ENCODE results near the gene PRSS57.
A peak's percentile ranks its signal among the peaks of the same experiment; 100 is the strongest.

PRSS57 gene

GRCh38 chr19:648904-649801 lies 46.1 kb downstream of the PRSS57 start:
- DNase-seq: no peak

DNA sequence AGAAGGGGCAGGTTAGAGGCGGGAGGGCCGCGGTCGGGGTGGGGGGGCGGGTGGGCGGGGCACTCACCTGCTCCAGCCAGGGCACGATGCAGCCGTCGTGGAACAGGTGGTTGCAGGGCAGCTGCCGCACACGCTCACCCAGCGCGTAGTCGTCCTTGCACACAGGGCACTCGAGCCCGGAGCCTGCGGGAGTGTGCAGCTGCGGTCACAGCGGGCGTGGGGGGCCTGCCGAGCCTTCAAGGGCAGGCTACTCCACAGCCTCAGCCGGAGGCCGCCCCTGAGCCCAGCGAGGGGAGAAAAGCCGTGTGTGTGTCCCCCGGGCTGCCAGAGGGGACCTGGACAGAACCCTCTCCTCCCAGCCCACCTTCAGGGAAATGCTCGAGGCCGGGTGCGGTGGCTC lies 46.9 kb downstream of the PRSS57 start:
- DNase-seq: no peak

- no peak for DNase-seq
Observed at GRCh38 chr19:647566-648284, 47.5 kb downstream of the PRSS57 start.

DNA sequence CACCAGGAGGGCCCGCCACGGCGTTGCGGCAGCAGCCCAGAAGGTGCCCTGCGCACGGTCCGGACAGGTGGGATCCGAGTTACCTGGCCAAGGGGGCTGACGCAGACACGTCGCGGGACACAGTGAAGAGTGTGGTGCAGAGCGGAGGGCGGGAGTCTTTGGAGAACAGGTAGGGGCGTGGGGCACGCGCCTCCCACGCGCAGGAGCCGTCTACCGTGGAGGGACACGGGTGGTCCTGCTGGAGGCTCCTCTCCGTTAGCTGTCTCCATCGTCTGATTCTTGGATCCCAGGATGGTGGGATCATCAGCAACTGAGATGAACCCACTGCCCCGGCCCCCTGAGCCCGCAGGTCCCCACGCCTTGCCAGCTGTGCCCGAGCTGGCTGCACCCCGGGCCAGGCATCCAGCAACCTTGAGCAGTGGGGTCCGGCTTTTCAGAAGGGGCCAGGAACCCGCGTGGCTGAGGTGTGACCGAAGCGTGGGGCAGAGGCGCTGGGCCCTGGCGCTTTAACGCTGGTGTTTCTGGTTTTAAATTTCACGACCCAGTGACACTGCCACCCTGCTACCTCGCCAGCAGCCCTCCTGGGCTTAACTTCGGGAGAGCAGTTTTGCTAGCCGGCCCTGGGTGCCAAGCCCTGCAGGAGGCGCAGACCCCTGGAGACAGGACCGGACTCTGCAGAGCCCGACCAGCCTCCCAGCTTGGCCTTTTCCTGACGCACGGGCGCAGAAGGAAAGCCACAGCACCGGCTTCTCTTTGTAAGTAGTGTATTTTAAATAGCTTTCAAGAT lies 48.3 kb downstream of the PRSS57 start:
- DNase-seq: no peak

- DNase-seq: no peak
Observed at GRCh38 chr19:645912-646778, 49.1 kb downstream of the PRSS57 start.

GRCh38 chr19:644789-645188 lies 50.5 kb downstream of the PRSS57 start:
- DNase-seq: no peak

DNA sequence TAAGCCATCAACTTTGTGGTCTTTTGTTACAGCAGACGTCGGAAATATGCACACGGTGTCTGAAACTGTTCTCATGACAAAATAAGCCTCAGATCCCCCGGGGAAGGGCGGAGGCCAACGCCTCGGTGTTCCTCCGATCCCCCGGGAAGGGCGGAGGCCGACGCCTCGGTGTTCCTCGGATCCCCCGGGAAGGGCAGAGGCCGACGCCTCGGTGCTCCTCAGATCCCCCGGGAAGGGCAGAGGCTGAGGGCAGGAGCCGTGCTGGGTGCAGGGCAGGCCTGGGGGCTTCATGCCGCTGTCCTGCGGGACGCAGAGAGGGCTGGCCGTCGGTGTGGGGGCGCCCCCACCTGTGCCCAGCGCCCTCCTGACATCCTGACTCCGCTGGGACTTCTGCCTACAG lies 50.9 kb downstream of the PRSS57 start:
- no peak for DNase-seq

DNA sequence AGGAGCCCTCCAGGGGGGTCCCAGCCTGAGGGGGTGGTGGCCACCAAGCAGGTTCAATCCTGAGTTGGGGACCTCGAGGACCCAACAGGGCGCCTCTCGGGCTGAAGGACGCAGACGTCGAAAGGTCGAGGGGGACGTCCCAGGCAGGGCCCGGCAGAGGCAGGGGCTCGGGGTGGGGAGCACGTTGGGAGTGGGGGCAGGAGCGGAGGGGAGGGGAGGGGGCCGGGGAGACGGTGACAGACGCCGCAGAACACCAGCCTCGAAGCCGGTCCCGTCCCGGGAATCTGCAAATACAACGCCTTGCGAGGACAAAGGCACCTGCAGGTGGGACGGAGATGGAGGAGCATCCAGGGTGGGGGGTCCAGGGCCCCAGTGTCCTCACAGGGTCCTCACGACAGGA lies 51.5 kb downstream of the PRSS57 start:
- DNase-seq: no peak

DNA sequence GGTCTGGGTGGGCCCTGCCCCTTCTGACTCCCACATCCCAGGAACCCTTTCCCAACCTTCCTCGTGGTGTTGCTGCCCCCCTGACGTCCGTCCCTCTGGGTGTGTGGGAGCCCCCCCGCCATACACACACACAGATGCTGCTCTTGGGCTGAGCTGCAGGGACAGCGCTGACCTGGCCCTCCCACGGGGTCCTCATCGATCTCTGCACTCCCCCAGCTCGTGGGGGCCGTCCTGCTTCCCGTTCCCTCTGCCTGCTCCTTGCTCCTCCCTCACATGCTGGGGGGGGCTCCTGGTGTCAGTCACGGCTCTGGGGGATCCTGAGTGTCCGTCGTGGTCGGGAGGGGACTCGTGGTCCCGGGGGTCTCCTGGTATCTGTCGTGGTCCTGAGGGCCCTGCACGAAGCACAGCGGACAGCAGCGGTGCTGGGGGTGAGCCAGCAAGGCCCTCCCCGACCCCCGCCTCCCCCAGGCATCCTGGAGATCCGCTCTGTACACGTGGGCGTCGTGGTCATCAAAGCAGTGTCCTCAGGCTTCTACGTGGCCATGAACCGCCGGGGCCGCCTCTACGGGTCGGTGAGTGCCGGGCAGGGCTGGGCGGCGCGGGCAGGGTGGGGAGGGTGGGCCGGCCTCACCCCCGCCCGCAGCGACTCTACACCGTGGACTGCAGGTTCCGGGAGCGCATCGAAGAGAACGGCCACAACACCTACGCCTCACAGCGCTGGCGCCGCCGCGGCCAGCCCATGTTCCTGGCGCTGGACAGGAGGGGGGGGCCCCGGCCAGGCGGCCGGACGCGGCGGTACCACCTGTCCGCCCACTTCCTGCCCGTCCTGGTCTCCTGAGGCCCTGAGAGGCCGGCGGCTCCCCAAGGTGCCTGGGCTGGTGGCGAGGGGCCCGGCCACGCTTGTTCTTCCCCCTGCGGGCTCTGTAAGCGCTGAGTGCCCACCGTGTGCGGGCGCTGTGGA lies 52.2 kb downstream of the PRSS57 start:
- DNase-seq: no peak

- no peak for DNase-seq
Observed at GRCh38 chr19:641702-642101, 53.5 kb downstream of the PRSS57 start.

DNA sequence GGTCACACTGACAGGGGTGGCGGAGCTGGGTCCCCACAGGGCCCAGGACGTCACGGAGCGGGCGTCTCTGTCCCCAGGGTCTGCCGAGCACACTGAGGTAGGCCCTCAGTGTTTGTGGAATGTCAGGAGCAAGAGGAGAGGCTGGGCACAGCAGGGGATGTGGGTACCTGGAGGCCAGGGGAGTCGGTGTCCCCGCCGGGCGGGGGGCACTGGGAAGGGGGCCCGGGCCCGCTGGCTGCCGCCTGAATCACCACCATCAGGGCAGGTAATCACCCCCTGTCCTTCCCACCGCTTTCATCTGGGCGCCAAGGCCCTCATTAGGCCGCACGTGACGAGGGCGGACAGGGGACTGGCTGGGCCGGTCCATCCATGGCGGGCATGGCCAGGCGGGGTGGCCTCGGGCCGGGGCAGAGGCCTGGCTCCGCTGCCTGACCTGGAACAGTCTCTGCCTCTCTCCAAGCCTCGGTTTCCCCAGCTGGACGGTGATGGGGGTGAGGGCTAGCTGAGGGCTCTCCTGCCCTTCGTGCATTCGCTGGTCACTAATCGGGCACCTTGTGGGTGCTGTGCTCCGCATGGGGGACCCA lies 54.6 kb downstream of the PRSS57 start:
- DNase-seq: no peak

- DNase-seq: no peak
Observed at GRCh38 chr19:640161-640558, 55.1 kb downstream of the PRSS57 start.

- DNase-seq: peak; percentile 96
Observed at GRCh38 chr19:639253-640160, 55.7 kb downstream of the PRSS57 start, which contains the start of gene FGF22. Gene FGF22, plus strand, starts transcription at chr19:639879. Its CDS starts 47 bp downstream, at chr19:639926.

DNA sequence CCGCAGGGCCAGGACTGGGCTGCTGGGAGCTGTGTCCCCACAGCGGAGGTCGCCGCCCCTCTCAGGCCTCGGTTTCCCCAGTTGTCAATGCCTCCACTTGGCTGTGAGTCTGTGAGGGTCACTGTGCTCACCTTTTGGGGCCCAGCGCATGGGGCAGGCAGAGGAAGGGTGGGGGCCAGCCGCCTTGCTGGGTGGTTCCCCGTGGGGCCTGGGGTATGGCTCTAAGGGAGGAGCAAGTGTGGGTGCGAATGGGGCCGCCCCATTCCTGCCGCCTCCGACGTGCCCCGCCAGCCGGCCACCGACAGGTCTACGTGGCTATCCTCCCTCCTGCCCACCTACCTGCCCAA lies 56.4 kb downstream of the PRSS57 start:
- DNase-seq: no peak
